Gastrocnemius medialis (tissue), 4 donors: ENCODE results near the gene NYAP2.

Source experiments
- CTCF ChIP-seq, 5 experiments: fragments of 450-650 bp in 3 of 5; fragments of 200-600 bp in 2 of 5; sonication (generic) in 2 of 5; IDR thresholded peaks in 4 of 5; conservative IDR thresholded peaks in 1 of 5; 1 replicate in 4 of 5; 2 replicates in 1 of 5; pipeline ENCODE4 v1.5.1; 2016 to 2019; ENCODE audit warnings: antibody characterized with exemption in 5 of 5, mild to moderate bottlenecking in 3 of 5, moderate library complexity in 3 of 5
- POLR2A ChIP-seq, 2 donors: fragments of 450-650 bp; IDR thresholded peaks; one replicate each; pipeline ENCODE4 v1.6.1; 2017; ENCODE audit warnings: antibody characterized with exemption in 2 of 2, mild to moderate bottlenecking in 2 of 2, moderate library complexity in 2 of 2

GRCh38 chr2:225479386-225479785 is 79.9 kb downstream of the NYAP2 start:
- TF ChIP-seq CTCF (IDR thresholded peaks at IDR 0.05 in 4 of 5, conservative IDR thresholded peaks at IDR 0.05 in 1 of 5) (no peak), POLR2A (IDR thresholded peaks at IDR 0.05) (no peak)
